Gastroesophageal sphincter (tissue), 4 donors: ENCODE results near the gene SERPINF2. TPM values are rescaled to one million over a fixed set of nuclear protein-coding genes. Genes with fewer than 3 reads are reported as not detected.

Experiments used
- ATAC-seq: fragments of 150-250 bp; one replicate; pipeline ENCODE4 v1.9.1; 2016; ENCODE audit warnings: mild to moderate bottlenecking, moderate library complexity
- H3K27ac ChIP-seq, 4 donors: fragments of 200-600 bp; sonication (generic) in 3 of 4; 1 replicate in 3 of 4; 2 replicates in 1 of 4; pipeline ENCODE4 v1.5.1; 2016 to 2019
- H3K27me3 ChIP-seq: fragments of 200-600 bp; sonication (generic); one replicate; pipeline ENCODE4 v1.5.1; 2019
- H3K36me3 ChIP-seq, 2 donors: fragments of 200-600 bp; sonication (generic); one replicate each; pipeline ENCODE4 v1.5.1; 2019; ENCODE audit warnings: control low read depth in 1 of 2
- H3K4me1 ChIP-seq, 3 donors: fragments of 200-600 bp; sonication (generic); 1 replicate in 2 of 3; 2 replicates in 1 of 3; pipeline ENCODE4 v1.5.1; 2016 to 2019; ENCODE audit warnings: control low read depth in 2 of 3
- H3K4me3 ChIP-seq, 2 donors: fragments of 200-600 bp; sonication (generic); one replicate each; pipeline ENCODE4 v1.5.1; 2019; ENCODE audit warnings: mild to moderate bottlenecking in 1 of 2, moderate library complexity in 1 of 2
- H3K9me3 ChIP-seq, 3 donors: fragments of 200-600 bp; sonication (generic); one replicate each; pipeline ENCODE4 v1.5.1; 2017 to 2019; ENCODE audit warnings: control low read depth in 2 of 3
- CTCF ChIP-seq, 4 experiments: fragments of 200-600 bp in 2 of 4; fragments of 450-650 bp in 2 of 4; sonication (generic) in 1 of 4; IDR thresholded peaks; one replicate each; pipeline ENCODE4 v1.5.1; 2017 to 2019; ENCODE audit warnings: antibody characterized with exemption in 4 of 4, mild to moderate bottlenecking in 2 of 4, moderate library complexity in 2 of 4
- EP300 ChIP-seq: sonication (generic); formaldehyde crosslinking; IDR thresholded peaks from one replicate; pipeline ENCODE4 v1.6.1; 2017; ENCODE audit warnings: antibody characterized with exemption, mild to moderate bottlenecking
- POLR2A ChIP-seq, 2 donors: fragments of 450-650 bp; IDR thresholded peaks; one replicate each; pipeline ENCODE4 v1.6.1; 2017; ENCODE audit warnings: antibody characterized with exemption in 2 of 2, mild to moderate bottlenecking in 2 of 2, moderate library complexity in 1 of 2
- POLR2AphosphoS5 ChIP-seq: sonication (generic); formaldehyde crosslinking; IDR thresholded peaks from one replicate; pipeline ENCODE4 v1.6.1; 2017; ENCODE audit warnings: antibody characterized with exemption
- WGBS, 2 donors: methylation state at CpG; one replicate each; pipeline ENCODE4 v1.1.5; 2018; ENCODE audit warnings: low coverage in 1 of 2; 5-methylcytosine and 5-hydroxymethylcytosine counted together
- total RNA-seq, 4 donors: library from RNA; depleted of rRNA; stranded (reverse); fragments of >200 nt; gene quantifications; one replicate each; pipeline ENCODE4 v1.1.0, GENCODE V29; 2016

The SERPINF2 gene
- total RNA-seq, 4 donors from 2014 or later = 2.0 to 7.6 (median 5.1) TPM

DNA sequence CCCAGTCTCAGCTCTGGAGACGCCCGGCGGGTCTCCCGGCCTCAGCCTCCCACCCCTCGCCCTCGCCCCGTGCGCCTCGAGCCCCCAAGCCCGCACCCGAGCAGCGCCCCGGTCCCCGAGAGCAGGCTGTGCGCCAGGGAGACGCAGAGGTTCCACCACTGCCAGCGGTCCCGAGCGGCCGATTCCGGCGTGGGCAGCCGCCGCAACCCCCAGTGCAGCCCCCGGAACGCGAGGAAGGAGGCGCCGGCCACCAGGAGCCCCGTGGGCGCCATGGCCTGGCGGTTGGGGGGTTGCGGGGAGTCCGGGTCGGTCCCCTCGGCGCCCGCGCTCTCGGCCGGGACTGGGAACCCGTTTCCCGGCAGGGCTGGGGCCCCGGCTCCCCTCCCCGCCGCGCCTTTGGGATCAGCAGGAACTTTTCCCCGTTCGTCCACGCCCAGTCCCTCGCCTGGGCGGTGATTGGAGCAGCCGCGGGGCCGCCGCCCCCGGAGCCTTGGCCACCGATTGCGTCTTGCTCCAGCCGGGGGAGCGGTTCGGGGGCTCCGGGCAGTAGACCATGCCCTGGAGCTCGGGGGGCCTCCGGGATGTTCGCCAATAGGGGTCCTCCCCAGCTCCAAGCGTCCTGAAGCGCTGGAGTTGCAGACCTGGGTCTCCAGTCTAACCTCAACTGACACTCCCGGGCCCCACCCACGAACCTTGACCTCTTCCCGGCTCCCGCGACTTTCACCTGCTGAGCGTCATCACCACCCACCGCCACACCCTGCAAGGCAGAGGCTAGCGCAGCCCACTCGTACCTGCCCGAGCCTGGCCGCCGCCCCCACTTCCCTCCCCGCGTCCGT is 32.5 kb upstream of the SERPINF2 start, which contains the start of gene TLCD2:
Gene TLCD2, minus strand, starts transcription at position 407 of the 836 bp plus-strand sequence. Its CDS starts 135 bp downstream, at position 272.
- no peaks in the 10 kb centered on the region for H3K27me3 ChIP-seq
- no peaks in the 10 kb centered on the region for H3K9me3 ChIP-seq
- H3K36me3 ChIP-seq = peaks cover 0 to 36% of the 10 kb centered on the region in 2 donors
- 11% methylated on average over 13 of the region's 83 CpGs; no CpG with 5 or more reads in 1 of the 2 donors for WGBS, 2 donors
- peak within 1 kb of the TSS; percentile 54 to 88 (median 86) for H3K27ac ChIP-seq
- TF ChIP-seq EP300 = no peak
- peak; percentile 66 for TF ChIP-seq POLR2AphosphoS5
- peak in 1 of 4 experiments; percentile 21 for TF ChIP-seq CTCF (IDR thresholded peaks at IDR 0.05)
- peak; percentile 46 to 70 for TF ChIP-seq POLR2A (IDR thresholded peaks at IDR 0.05)
- peak; percentile 50 for ATAC-seq
- peak within 1 kb of the TSS; percentile 83 to 90 for H3K4me3 ChIP-seq
- H3K4me1 ChIP-seq = peaks cover 2 to 59% (median 35%) of the 10 kb centered on the region in 3 donors

GRCh38 chr17:1710807-1711553 is 31.7 kb upstream of the SERPINF2 start:
- ATAC-seq = no peak
- Histone ChIP-seq H3K27me3 (no peaks in the 10 kb centered on the region), H3K4me1 (peaks cover 2 to 60% (median 35%) of the 10 kb centered on the region in 3 donors), H3K27ac (peak overlapping the region; percentile 54 to 88 (median 86)), H3K9me3 (no peaks in the 10 kb centered on the region), H3K36me3 (peaks cover 0 to 36% of the 10 kb centered on the region in 2 donors), H3K4me3 (peak overlapping the region; percentile 83 to 90)
- no peak for TF ChIP-seq POLR2A (IDR thresholded peaks at IDR 0.05)
- no peak for TF ChIP-seq CTCF (IDR thresholded peaks at IDR 0.05)
- TF ChIP-seq POLR2AphosphoS5 = no peak
- no peak for TF ChIP-seq EP300
- WGBS, 2 donors = 40% methylated on average over 1 of the region's 14 CpGs; no CpG with 5 or more reads in 1 of the 2 donors

GRCh38 chr17:1711804-1712203 is 30.9 kb upstream of the SERPINF2 start:
- peaks cover 2 to 60% (median 35%) of the 10 kb centered on the region in 3 donors for H3K4me1 ChIP-seq
- no peaks in the 10 kb centered on the region for H3K9me3 ChIP-seq
- ATAC-seq = no peak
- TF ChIP-seq POLR2AphosphoS5 (peak; percentile 21), EP300 (no peak), POLR2A (IDR thresholded peaks at IDR 0.05) (no peak)
- H3K36me3 ChIP-seq = peaks cover 0 to 36% of the 10 kb centered on the region in 2 donors
- peak overlapping the region in 2 of 4 donors; percentile 97 to 100 for H3K27ac ChIP-seq
- 59 to 60% methylated on average over 4 of the region's 4 CpGs for WGBS, 2 donors
- no peak overlapping the region for H3K4me3 ChIP-seq
- no peaks in the 10 kb centered on the region for H3K27me3 ChIP-seq

- H3K27me3 ChIP-seq = no peaks in the 10 kb centered on the region
- H3K27ac ChIP-seq = peak overlapping the region in 3 of 4 donors; percentile 97 to 100 (median 99)
- H3K4me3 ChIP-seq = no peak overlapping the region
- H3K9me3 ChIP-seq = no peaks in the 10 kb centered on the region
- TF ChIP-seq EP300 (no peak), POLR2AphosphoS5 (no peak)
- ATAC-seq = no peak
- peaks cover 2 to 63% (median 35%) of the 10 kb centered on the region in 3 donors for H3K4me1 ChIP-seq
- peaks cover 0 to 31% of the 10 kb centered on the region in 2 donors for H3K36me3 ChIP-seq
- WGBS, 2 donors = 77% methylated on average over 8 of the region's 8 CpGs; no CpG with 5 or more reads in 1 of the 2 donors
These were observed 30.4 kb upstream of the SERPINF2 start for GRCh38 chr17:1712271-1712670.

DNA sequence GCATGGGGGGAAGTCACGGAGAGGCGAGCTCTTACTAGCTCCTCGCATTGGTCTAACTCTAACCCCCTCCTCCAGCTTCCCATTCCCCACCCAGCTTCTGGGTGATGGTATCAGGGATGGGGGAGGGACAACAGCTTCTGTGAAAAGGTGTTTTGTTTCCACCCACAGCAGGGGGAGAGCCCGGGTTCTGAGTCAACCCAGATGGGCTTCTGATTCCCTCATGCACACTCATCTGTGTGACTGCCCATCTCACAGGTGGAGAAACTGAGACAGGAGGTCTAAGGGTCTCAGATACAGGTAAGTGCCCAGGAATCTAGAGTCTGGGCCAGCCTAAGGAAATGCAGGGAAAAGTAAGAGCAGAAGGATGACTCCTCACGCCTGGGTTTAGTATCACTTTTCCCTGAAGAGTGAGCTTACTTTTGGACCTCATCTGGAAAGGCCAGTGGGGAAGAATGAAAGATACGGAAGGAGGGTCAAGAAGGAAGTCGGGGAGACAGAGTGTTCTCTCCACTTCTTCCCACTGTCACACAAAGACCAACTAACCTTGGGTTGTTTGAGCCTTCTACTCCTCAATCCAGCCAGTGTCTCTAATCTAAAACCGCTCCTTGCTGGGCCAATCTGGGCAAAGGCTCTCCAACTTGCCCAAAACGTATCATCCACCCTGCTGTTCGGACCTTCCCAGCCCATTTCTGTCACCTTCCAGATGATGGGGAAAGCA is 29.4 kb upstream of the SERPINF2 start:
- peaks cover 2 to 73% (median 43%) of the 10 kb centered on the region in 3 donors for H3K4me1 ChIP-seq
- no peaks in the 10 kb centered on the region for H3K9me3 ChIP-seq
- peaks cover 0 to 26% of the 10 kb centered on the region in 2 donors for H3K36me3 ChIP-seq
- peak overlapping the region in 1 of 2 donors; percentile 100 for H3K4me3 ChIP-seq
- no peak for ATAC-seq
- WGBS, 2 donors = 55 to 64% methylated on average over 5 to 6 of the region's 10 CpGs
- peak overlapping the region; percentile 97 to 100 (median 99) for H3K27ac ChIP-seq
- H3K27me3 ChIP-seq = no peaks in the 10 kb centered on the region
- TF ChIP-seq CTCF (IDR thresholded peaks at IDR 0.05) (no peak), POLR2A (IDR thresholded peaks at IDR 0.05) (no peak), POLR2AphosphoS5 (no peak), EP300 (no peak)
